CD4-positive, alpha-beta T cell treated with Interleukin-6 at 100 ng/mL for 8 hours (primary cell): ENCODE data around the gene SAMD4B.

Experiments used
- DNase-seq: peaks from one replicate; pipeline ENCODE4 v3.0.0-alpha.2; 2020; ENCODE audit warnings: mixed read lengths, low spot score

Gene SAMD4B

GRCh38 chr19:39410017-39410830, 68.0 kb downstream of the SAMD4B start:
- DNase-seq: peak; percentile 64

GRCh38 chr19:39410831-39411080, 68.5 kb downstream of the SAMD4B start:
- no peak for DNase-seq

- no peak for DNase-seq
Observed at GRCh38 chr19:39411081-39411831, 69.0 kb downstream of the SAMD4B start.

DNA sequence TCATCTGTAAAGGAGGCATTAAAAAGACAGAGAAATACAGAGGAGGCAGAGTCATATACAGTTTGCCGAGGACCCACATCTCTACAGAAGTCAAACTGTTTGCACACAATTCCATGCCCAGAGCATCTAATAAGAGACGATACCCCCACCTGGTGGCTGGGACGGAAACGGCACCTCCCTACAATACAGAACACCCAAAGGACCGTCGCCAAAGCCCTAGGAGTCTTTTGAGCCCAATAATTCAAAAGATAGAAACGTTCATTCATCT, 69.5 kb downstream of the SAMD4B start:
- peak; percentile 92 for DNase-seq

DNA sequence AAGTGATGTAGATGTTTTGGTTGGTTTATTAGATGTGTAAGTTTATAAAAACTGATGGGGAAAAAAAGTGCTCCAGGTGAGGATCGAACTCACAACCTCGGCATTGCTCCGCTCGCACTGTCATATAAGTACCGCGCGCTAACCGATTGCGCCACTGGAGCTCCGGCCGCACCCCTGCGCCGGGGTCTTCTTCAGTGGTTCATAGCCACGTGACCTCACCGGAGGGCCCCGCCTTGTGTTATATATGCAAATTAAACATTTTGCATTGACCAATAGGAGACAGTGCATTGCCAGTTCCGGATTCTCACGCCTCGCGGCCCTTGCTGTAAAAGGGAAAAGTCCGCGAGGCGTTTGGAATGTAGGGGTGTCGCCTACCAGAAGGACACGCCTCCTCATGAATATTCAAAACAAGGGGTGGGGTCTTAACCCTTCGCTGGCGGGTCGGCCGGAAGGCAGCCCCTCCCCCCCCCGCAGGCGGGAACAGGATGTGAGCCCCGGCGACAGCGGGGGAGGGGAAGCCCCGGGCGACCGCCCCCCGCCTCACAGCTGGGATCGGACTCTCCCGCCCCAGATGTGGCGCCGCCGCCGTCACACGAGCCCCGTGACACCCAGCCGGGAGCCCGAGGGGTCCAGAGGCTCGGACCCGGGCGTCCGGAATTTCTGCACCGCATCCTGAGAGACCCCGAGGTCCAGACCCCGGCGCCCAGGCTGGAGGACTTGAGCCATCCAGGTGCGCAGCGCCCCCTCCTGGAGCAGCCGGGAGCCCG, 70.1 kb downstream of the SAMD4B start, which contains the start of gene PLEKHG2:
Gene PLEKHG2 (plus strand): TSS at position 570 of the 767 bp plus-strand sequence. CDS start 1,418 bp downstream, outside the sequence.
- peak; percentile 97 for DNase-seq

- DNase-seq: no peak
Observed at GRCh38 chr19:39412867-39413271, 70.6 kb downstream of the SAMD4B start.

GRCh38 chr19:39413272-39413910, 71.2 kb downstream of the SAMD4B start:
- DNase-seq: no peak

DNA sequence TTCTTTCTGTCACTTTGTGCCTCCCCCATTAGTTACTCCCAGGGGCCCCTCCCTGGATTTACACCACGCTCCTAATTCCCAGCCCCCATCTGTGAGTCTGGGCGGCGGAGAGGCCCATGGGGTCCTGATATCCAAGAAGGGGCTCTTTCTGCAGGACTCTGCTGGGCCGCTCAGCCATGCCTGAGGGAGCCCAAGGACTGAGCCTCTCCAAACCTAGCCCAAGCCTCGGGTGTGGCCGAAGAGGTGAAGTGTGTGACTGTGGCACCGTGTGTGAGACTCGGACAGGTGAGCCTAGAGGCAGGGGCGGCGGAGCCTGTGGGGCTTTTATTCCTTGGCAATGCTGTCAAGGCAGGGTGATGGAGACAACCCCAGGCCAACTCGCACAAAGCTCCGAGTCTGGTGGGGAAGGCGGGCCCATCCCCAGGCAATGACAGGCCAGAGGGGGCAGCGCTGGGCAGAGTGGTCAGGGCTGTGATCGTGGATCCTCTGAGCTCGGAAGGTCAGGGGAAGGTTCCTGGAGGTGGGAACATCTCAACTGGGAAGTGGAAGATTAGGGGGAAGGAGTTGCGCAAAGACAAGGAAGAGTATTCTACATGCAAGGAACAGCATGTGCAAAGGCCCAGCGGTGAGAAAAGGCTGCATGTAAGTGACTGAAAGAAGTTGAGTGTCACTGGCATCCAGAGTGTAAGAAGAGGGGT, 71.8 kb downstream of the SAMD4B start:
- no peak for DNase-seq

GRCh38 chr19:39415111-39416046, 73.2 kb downstream of the SAMD4B start:
- no peak for DNase-seq

DNA sequence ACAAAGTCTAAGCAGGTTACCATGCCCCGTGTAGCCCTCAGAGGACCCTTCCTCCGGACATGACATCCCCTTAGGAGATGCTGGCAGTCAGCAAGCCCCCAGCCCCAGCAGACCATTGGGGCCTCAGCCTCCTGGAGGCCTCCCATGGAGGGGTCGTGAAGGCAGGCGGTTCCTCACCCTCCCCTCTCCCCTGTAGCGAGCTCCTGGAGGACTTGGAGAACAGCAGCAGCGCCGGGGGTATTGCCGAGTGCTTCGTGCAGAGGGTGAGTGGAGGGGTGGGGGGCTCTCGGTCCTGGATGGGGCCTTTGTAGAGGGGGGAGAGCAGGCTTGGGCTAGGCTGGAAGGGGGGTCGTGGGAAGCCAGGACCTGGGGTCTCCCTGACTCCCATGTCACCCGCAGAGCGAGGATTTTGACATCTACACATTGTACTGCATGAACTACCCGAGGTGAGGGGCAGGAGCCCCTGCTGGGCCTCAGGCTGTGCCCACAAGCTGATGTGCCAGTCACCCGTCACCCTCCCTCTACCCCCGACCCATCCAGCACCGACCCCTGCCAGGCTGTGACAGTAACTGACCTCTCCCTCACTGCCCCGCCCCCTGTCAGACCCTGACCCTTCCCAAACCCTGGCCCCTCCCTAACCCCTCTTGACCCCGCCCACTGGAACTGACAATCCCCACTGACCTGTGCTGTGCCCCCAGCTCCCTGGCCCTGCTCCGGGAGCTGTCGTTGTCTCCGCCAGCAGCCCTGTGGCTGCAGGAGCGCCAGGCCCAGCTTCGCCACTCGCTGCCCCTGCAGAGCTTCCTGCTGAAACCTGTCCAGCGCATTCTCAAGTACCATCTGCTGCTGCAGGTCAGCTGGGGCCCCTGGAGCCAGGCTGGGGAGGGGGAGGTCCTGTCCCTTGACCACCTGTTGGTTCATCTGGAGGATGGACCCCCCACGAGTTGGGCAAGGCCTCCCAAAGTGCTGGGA, 74.2 kb downstream of the SAMD4B start:
- DNase-seq: no peak

DNA sequence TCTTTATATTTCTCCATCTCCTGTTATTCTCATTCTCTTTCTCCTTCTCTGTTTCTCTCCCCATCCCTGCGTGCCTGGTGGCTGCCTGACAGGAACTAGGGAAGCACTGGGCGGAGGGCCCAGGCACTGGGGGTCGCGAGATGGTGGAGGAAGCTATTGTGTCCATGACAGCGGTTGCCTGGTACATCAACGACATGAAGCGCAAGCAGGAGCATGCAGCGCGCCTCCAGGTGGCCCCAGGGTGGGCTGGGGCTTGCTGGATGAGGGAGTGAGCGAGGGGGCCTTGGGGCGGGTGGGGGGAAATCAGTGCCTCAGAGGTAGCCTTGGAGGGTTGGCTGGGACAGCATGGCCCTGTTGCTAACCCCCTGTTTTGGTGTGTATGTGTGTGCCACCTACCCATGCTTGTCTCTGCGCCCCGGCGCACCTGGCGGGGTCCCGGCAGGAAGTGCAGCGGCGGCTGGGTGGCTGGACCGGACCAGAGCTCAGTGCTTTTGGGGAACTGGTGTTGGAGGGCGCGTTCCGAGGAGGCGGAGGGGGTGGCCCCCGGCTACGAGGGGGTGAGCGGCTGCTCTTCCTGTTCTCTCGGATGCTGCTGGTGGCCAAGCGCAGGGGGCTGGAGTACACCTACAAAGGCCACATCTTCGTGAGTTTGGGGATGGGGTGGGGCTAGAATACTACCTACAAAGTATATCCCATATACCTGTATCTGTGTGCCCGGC, 75.4 kb downstream of the SAMD4B start:
- no peak for DNase-seq

DNA sequence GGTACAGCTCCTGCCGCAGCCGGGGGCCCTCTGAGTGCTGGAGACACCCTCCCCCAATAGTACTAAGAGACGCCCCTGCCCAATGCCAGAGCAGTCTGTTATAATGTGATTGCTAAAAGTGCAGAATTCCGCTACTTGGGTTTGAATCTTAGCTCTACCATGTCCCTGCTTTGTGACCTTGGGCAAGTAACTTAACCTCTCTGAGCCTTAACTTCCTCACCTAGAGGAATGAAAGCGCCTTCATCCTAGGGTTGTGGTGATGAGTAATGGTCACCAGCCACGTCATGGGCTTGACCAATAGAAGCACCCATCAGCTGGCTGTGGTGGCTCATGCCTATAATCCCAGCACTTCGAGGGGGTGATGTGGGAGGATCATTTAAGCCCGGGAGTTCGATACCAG, 76.8 kb downstream of the SAMD4B start:
- no peak for DNase-seq

GRCh38 chr19:39420769-39421168, 78.5 kb downstream of the SAMD4B start:
- no peak for DNase-seq

- no peak for DNase-seq
Observed at GRCh38 chr19:39422020-39422419, 79.8 kb downstream of the SAMD4B start.

- no peak for DNase-seq
Observed at GRCh38 chr19:39423258-39424086, 81.3 kb downstream of the SAMD4B start.

DNA sequence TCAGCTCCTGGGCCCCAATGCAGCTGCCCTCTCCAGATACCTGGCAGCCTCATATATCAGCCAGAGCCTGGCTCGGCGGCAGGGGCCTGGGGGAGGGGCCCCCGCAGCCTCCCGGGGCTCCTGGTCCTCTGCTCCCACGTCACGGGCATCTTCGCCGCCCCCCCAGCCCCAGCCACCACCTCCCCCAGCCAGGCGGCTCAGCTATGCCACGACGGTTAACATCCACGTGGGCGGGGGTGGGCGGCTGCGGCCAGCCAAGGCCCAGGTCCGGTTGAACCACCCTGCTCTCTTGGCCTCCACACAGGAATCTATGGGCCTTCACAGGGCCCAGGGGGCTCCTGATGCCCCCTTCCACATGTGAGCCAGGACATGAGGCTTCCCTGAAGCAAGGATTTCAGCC, 82.7 kb downstream of the SAMD4B start:
- no peak for DNase-seq

DNA sequence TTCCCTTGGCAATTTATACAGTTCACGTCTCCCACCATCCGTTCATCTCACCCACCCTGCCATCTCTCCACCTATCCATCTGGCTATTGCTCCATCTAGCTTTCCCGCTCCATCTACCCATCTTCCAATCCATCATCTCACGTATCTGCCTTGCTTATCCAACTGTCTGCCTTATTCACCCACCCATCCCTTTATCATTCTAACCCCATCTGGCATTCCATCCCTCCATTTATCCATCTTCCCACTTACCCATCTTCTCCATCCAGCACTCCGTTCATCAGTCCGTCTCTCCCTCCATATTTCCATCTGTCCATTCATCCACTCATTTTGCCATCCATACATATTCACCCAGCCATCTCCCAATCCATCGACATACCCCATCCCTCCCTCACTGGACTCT, 83.5 kb downstream of the SAMD4B start:
- no peak for DNase-seq

DNA sequence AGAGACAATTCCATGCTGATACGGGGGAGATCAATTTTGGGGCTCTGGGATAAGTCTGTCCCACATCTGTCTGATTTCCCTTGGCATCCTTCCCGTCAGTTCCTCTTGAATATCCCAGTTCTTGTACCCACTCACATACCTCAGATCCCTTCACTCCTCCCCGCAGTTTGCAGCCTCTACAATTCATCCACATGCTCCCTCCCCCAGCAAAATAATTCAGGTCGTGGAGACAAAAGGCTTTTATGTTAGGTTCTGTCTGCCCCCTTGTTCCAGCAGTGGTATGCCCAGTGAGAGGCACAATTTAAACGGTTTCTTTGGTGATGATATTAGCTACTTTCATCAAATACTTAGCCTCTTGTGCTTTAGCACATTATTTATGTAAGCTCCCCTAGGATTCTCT, 83.9 kb downstream of the SAMD4B start:
- DNase-seq: no peak
